Stimulated activated CD4-positive, alpha-beta T cell treated with anti-CD3 and anti-CD28 coated beads, Interleukin-2, amount 100 ng/mL, for 4 hours (primary cell): ENCODE results near the gene HOXD12.

ENCODE experiments used
- DNase-seq: peaks from one replicate; pipeline ENCODE4 v3.0.0-alpha.2; 2020; ENCODE audit warnings: low read depth

Gene HOXD12

DNA sequence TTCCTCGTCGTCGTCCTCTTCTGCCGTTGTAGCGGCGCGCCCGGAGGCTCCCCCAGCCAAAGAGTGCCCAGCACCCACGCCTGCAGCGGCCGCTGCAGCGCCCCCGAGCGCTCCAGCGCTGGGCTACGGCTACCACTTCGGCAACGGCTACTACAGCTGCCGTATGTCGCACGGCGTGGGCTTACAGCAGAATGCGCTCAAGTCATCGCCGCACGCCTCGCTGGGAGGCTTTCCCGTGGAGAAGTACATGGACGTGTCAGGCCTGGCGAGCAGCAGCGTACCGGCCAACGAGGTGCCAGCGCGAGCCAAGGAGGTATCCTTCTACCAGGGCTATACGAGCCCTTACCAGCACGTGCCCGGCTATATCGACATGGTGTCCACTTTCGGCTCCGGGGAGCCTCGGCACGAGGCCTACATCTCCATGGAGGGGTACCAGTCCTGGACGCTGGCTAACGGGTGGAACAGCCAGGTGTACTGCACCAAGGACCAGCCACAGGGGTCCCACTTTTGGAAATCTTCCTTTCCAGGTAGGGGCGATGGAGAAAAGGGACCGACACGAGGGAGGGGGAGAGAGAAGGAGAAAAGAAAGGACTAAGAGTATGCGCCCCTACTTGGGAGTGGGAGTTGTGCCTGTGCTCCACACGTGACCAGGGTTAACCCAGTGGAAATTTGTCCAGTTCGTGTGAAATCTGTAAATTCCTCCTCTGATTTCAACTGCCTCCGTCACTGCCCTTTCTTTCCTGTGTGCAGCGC is 6.3 kb upstream of the HOXD12 start:
- DNase-seq, result no peak

- no peak for DNase-seq
Observed at GRCh38 chr2:176093898-176094249, 5.7 kb upstream of the HOXD12 start.

- no peak for DNase-seq
Observed at GRCh38 chr2:176094349-176094748, 5.2 kb upstream of the HOXD12 start.

- no peak for DNase-seq
Observed at GRCh38 chr2:176095421-176095820, 4.2 kb upstream of the HOXD12 start.

DNA sequence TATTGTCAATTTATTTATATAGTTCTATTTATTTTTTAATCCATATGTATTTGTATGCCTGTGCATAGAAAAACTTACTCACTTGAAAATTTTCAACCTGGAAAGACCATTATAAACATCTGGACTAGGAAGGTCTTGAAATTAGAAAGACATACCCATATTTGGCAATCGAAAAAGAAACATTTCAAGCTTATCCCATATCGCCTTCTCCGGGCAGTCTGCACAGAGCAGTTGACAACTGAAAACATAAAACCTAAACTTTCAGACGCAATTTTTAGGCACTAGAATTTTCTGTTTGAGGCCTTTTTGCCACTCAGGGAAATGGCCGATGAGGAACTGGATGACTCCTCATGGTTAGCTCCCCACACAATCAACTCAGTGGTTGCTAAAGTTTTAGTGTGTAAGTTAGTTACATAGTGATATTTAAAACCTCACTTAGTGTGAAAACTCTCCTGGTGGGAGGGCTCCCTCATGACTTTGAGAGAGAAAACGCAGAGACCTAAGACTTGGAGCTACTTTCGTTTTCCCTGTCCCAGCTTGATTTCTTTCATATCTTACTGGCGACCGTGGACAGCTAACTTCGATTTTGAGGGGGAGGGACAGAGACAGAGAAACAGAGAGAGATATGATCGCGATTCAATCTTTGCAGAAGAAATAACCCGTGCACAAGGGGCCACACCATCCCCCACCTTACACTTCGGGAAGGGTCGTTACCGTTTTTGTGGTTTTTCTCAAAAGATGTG is 3.2 kb upstream of the HOXD12 start:
- no peak for DNase-seq

- DNase-seq, result peak; percentile 15
Observed at GRCh38 chr2:176096986-176097819, 2.4 kb upstream of the HOXD12 start.

GRCh38 chr2:176097820-176098365 is 1.7 kb upstream of the HOXD12 start:
- no peak for DNase-seq

- no peak for DNase-seq
Observed at GRCh38 chr2:176098366-176099158, 1.0 kb upstream of the HOXD12 start.

GRCh38 chr2:176099159-176099727 is 352 bp upstream of the HOXD12 start:
- DNase-seq, result no peak

- no peak for DNase-seq
Observed at GRCh38 chr2:176100547-176101140, 1.0 kb downstream of the HOXD12 start.

DNA sequence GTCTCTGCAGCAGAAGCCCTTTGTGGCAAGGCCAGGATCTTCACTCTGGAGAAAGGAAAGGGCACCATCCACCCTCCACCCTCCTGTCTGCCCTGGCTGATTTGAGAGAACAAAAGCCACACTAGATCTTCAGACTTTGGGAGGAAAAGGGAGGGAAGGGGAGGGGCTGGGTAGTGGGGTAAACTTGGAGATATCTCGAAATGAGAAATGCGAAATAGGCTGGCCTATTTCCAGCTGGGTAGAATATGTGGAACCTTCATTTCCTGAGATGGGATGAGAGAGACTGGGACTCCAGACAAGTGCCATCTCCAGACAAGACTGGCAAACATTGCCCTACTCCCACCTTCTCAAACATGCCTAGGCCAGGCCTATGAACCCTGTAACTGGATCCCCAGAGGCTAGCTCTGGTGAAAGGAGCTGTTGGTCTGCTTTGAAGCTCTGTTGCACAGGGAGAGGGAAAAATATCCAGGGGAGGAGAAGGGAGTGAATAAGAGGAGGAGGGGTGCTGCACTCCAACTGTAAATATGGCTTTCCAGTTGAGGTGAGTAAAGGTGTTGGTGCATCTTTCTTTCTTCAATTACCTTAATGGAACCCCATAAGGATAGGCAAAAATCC is 1.7 kb downstream of the HOXD12 start:
- no peak for DNase-seq

- no peak for DNase-seq
Observed at GRCh38 chr2:176101842-176102241, 2.2 kb downstream of the HOXD12 start.

GRCh38 chr2:176102309-176102866 is 2.8 kb downstream of the HOXD12 start:
- DNase-seq, result no peak

- no peak for DNase-seq
Observed at GRCh38 chr2:176103194-176103593, 3.6 kb downstream of the HOXD12 start.

DNA sequence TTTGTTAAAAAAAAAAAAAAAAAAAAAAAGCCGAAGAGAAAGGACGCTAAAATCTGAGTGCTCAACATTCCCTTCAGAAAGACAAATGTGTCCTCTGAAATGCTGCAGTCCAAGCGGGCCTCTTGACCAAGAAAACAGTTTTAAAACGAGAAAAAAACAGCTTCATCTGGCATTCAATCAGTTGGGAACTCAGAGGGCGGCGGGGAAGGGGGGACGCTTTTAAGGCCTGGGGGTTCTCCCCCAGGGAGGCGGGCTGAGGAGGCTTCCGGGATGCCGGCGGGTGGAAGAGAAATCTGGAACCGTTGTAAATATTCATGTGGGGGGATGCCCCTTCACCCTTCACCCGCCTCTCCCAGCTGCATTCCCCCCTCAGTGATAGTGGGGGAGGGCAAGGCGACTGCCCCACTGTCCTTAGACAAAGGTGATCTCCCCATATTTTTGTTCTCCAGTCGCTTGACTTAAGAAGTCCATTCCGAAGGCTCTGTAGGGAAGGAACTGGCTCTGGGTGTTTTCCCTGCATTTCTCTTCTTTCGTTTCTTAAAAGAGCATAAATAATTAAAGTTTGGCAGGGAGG is 4.2 kb downstream of the HOXD12 start:
- no peak for DNase-seq

DNA sequence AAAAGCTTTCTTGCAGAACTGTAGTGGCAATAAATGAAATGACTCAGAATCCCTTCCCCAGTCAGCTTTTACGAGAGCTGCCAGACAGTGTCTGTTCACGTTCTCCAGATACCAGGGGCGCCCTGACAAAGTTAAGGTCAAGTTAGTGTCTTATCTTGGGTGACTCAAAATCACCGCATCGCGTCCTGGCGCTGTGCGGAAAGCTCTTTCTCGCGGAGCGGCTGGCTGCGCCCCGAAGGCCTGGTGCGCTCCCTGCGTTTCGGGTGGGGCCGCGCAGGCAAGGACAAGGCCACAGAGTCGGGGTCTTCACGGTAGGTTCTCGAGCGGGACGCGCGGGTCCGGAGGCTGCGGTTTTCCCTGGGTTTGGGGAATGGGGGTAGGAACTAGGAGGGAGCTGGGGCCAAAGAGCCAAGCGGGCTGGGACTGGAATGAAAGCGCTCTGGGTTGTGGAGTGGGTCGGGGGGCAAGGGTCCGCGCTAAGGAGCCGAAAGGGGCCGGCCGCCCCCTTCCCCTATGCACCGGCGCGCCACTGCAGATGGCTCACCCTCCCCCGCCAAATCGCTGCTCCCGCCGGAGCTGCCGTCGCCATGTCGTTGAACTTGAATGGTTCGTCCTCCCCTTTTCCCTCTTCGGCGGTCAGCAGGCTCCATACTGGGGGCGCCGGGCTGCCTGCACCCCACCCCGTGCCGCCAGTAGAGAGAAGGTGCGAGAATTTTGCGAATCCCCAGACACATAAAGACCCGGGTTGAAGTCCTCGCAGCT is 4.9 kb downstream of the HOXD12 start:
- no peak for DNase-seq

- DNase-seq, result no peak
Observed at GRCh38 chr2:176105078-176105729, 5.6 kb downstream of the HOXD12 start.
